ENCODE data around the gene FURIN. TPM values are rescaled to one million over a fixed set of nuclear protein-coding genes. Genes with fewer than 3 reads are reported as not detected.

The FURIN gene
- total RNA-seq, 1 donor from 2014 or later: 432 TPM

DNA sequence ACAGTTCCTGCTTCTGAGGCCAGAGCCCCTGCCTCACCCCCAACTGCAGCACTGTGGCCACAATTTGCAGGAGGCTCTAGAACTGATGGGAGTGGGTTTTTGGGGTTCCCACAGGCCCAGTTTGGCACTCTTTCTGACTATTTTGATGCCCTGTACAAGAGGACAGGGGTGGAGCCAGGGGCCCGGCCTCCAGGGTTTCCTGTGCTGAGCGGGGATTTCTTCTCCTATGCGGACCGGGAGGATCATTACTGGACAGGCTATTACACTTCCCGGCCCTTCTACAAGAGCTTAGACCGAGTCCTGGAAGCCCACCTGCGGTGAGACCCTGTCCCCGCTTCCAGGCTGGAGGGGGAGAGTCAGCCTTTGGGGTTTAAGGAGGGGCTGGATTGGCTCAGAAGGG is 41.6 kb downstream of the FURIN start:
- Mint-ChIP-seq H3K4me1 (peaks cover 9% of the 10 kb centered on the region), H3K36me3 (ENCODE audit: low read depth) (peaks cover 76% of the 10 kb centered on the region), H3K9me3 (no peaks in the 10 kb centered on the region), H3K4me3 (no peak overlapping the region), H3K27ac (no peak overlapping the region), H3K27me3 (no peaks in the 10 kb centered on the region)
- no peak for DNase-seq
- intact Hi-C loops (cut with micrococcal nuclease): no loop called here

DNA sequence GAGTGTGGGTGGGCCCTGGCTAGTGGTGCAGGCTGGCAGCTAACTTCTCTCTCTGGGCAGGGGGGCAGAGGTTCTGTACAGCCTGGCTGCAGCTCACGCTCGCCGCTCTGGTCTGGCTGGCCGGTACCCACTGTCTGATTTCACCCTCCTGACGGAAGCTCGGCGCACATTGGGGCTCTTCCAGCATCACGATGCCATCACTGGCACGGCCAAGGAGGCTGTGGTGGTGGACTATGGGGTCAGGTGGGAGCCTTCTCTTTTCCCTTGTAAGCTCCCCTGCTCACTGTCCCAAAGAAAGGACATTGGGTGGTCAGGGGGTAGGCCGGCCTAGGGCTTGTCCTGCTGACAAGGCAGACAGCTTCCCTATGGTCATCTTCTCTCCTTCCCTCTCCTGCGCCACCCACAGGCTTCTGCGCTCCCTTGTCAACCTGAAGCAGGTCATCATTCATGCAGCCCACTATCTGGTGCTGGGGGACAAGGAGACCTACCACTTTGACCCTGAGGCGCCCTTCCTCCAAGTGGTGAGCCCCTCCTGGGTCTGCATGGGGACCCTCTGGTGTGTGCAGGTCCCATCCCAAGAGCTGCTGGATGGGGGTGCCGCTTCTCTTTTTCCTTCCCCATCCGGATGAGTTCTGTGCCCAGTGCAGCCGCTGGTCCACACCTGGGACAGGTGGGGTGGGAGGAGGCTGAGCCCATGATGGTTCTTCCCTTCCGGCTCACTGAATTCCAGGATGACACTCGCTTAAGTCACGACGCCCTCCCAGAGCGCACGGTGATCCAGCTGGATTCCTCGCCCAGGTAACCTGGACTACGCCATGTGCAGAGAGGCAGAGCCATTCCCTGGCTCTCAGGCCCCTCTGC is 42.3 kb downstream of the FURIN start:
- peaks cover 76% of the 10 kb centered on the region for H3K36me3 Mint-ChIP-seq (ENCODE audit: low read depth)
- intact Hi-C loops (cut with micrococcal nuclease): no loop called here

DNA sequence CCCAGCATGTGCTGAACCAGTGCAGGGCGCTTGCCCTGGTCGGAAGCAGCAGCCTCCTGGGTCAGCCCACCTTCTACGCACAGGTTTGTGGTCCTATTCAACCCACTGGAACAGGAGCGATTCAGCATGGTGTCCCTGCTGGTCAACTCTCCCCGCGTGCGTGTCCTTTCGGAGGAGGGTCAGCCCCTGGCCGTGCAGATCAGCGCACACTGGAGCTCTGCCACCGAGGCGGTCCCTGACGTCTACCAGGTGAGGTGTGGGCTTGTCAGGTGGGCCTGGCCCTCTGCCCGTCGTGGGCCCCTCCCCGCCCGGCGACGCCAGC is 42.9 kb downstream of the FURIN start:
- DNase-seq: no peak
- no peaks in the 10 kb centered on the region for H3K9me3 Mint-ChIP-seq
- peaks cover 2% of the 10 kb centered on the region for H3K4me1 Mint-ChIP-seq
- intact Hi-C loops (cut with micrococcal nuclease): no loop called here
- peaks cover 76% of the 10 kb centered on the region for H3K36me3 Mint-ChIP-seq (ENCODE audit: low read depth)
- H3K27ac Mint-ChIP-seq: no peak overlapping the region
- H3K4me3 Mint-ChIP-seq: no peak overlapping the region
- H3K27me3 Mint-ChIP-seq: no peaks in the 10 kb centered on the region

More for the DNA sequence above, 42.3 kb downstream of the FURIN start:
- Mint-ChIP-seq H3K27me3 (no peaks in the 10 kb centered on the region), H3K4me3 (no peak overlapping the region), H3K27ac (no peak overlapping the region), H3K4me1 (peaks cover 5% of the 10 kb centered on the region), H3K9me3 (no peaks in the 10 kb centered on the region)
- no peak for DNase-seq

DNA sequence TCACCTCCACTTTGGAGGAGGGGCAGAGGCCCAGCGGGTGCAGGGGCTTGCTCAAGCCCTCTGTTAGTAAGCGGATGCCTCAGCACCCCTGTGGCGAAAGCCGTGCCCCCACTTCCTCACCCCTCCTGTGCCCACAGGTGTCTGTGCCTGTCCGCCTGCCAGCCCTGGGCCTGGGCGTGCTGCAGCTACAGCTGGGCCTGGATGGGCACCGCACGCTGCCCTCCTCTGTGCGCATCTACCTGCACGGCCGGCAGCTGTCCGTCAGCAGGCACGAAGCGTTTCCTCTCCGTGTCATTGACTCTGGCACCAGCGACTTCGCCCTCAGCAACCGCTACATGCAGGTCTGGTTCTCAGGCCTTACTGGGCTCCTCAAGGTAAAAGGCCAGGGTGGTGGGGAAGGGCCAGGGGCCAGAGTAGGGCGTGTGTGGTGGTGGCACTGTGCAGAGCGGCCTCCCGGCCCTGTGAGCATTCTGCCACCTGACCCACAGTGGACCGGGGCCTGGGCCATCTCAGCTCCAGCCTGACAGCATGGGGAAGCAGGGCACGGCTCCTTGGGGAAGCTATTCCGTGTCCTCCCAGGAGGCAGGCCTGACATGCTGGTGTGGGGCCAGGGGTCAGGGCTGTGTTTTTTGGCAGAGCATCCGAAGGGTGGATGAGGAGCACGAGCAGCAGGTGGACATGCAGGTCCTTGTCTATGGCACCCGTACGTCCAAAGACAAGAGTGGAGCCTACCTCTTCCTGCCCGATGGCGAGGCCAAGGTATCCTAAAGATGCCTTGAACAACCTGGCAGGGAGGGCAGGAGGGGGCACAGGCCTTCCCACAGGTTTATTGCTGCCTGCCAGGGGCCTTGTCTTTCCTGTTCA is 43.8 kb downstream of the FURIN start:
- DNase-seq: no peak
- Mint-ChIP-seq H3K4me3 (no peak overlapping the region), H3K9me3 (no peaks in the 10 kb centered on the region), H3K27ac (no peak overlapping the region), H3K27me3 (no peaks in the 10 kb centered on the region), H3K36me3 (ENCODE audit: low read depth) (peaks cover 78% of the 10 kb centered on the region), H3K4me1 (no peaks in the 10 kb centered on the region)
- intact Hi-C loops (cut with micrococcal nuclease): no loop called here

DNA sequence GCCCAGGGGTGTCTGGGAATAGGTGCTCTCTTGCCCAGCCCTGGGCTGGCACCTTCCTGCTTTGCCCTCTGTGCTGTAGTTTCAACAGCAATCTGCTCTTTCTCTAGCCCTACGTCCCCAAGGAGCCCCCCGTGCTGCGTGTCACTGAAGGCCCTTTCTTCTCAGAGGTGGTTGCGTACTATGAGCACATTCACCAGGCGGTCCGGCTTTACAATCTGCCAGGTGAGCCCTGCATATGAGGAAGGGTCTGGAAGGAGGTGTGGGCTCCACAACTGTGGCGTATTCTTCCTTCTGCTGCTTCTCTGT is 44.3 kb downstream of the FURIN start:
- DNase-seq: no peak
- H3K4me3 Mint-ChIP-seq: no peak overlapping the region
- intact Hi-C loops (cut with micrococcal nuclease): no loop called here
- H3K4me1 Mint-ChIP-seq: no peaks in the 10 kb centered on the region
- H3K27me3 Mint-ChIP-seq: no peaks in the 10 kb centered on the region
- no peak overlapping the region for H3K27ac Mint-ChIP-seq
- peaks cover 78% of the 10 kb centered on the region for H3K36me3 Mint-ChIP-seq (ENCODE audit: low read depth)
- H3K9me3 Mint-ChIP-seq: no peaks in the 10 kb centered on the region

GRCh38 chr15:90913398-90913944 is 45.1 kb downstream of the FURIN start:
- intact Hi-C loops (cut with micrococcal nuclease): no loop called here
- Mint-ChIP-seq H3K27me3 (no peaks in the 10 kb centered on the region), H3K4me3 (no peak overlapping the region), H3K36me3 (ENCODE audit: low read depth) (peaks cover 80% of the 10 kb centered on the region), H3K9me3 (no peaks in the 10 kb centered on the region), H3K4me1 (no peaks in the 10 kb centered on the region), H3K27ac (no peak overlapping the region)
- no peak for DNase-seq

DNA sequence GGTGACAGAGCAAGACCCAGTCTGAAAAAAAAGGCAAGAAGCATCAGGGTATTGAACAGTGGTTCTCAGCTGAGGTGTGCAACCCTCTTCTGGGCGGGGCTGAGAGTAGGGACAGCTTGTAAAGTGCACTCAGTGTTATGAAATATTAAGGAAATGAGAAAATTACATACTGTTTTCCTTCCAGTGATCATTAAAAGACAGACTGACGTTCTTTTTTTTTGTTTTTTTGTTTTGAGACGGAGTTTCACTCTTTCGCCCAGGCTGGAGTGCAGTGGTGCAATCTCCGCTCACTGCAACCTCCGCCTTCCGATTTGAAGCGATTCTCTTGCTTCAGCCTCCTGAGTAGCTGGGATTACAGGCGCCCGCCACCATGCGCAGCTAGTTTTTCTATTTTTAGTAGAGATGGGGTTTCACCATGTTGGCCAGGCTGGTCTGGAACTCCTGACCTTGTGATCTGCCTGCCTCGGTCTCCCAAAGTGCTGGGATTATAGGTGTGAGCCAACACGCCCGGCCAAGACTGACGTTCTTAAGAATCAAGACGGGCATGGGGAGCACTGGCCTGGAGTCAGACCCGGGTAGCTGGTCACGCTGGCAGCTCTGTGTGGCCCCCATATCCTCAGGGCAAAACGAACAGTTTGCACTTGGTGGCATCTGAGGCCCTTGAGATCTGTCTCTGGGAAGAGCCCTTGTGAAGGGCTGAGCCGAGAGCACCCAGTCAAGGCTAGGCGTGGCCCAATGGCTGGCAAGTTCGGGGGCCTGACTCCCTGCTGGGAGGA is 46.1 kb downstream of the FURIN start:
- DNase-seq: no peak
- Mint-ChIP-seq H3K27me3 (no peaks in the 10 kb centered on the region), H3K36me3 (ENCODE audit: low read depth) (peaks cover 78% of the 10 kb centered on the region), H3K4me3 (no peak overlapping the region), H3K27ac (no peak overlapping the region), H3K9me3 (no peaks in the 10 kb centered on the region), H3K4me1 (no peaks in the 10 kb centered on the region)
- intact Hi-C loops (cut with micrococcal nuclease): no loop called here

GRCh38 chr15:90915216-90915807 is 46.9 kb downstream of the FURIN start:
- Mint-ChIP-seq H3K27ac (no peak overlapping the region), H3K36me3 (ENCODE audit: low read depth) (peaks cover 86% of the 10 kb centered on the region), H3K4me3 (no peak overlapping the region), H3K27me3 (no peaks in the 10 kb centered on the region), H3K4me1 (peaks cover 2% of the 10 kb centered on the region), H3K9me3 (no peaks in the 10 kb centered on the region)
- DNase-seq: no peak
- intact Hi-C loops (cut with micrococcal nuclease): no loop called here

- Mint-ChIP-seq H3K9me3 (no peaks in the 10 kb centered on the region), H3K36me3 (ENCODE audit: low read depth) (peaks cover 86% of the 10 kb centered on the region), H3K4me3 (no peak overlapping the region), H3K4me1 (peaks cover 2% of the 10 kb centered on the region), H3K27ac (no peak overlapping the region), H3K27me3 (no peaks in the 10 kb centered on the region)
- intact Hi-C loops (cut with micrococcal nuclease): no loop called here
- no peak for DNase-seq
These were observed 47.5 kb downstream of the FURIN start for GRCh38 chr15:90915808-90916440.

DNA sequence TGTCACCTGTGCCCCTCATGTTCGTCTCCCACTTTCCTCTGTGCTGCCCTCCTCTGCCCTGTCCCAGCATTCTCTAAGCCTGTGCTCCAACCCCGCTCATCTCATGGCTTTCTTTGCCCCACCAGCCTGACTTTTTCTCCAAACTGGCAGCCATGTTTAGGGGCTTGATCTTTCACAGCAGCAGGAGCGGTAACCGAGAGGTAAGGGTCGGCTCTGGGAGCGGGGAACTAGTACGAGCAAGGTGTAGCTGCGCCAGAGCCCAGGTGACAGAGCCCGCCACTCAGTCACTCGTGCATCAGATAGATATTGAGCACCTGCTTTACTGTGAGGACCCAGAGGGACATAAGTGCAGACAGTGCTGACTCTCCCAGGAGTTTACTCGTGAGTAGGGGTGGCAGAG is 48.1 kb downstream of the FURIN start:
- H3K4me1 Mint-ChIP-seq: peaks cover 4% of the 10 kb centered on the region
- no peak for DNase-seq
- H3K9me3 Mint-ChIP-seq: no peaks in the 10 kb centered on the region
- no peak overlapping the region for H3K27ac Mint-ChIP-seq
- no peaks in the 10 kb centered on the region for H3K27me3 Mint-ChIP-seq
- intact Hi-C loops (cut with micrococcal nuclease): no loop called here
- H3K4me3 Mint-ChIP-seq: no peak overlapping the region
- peaks cover 86% of the 10 kb centered on the region for H3K36me3 Mint-ChIP-seq (ENCODE audit: low read depth)

- peaks cover 85% of the 10 kb centered on the region for H3K36me3 Mint-ChIP-seq (ENCODE audit: low read depth)
- intact Hi-C loops (cut with micrococcal nuclease): no loop called here
- no peak overlapping the region for H3K4me3 Mint-ChIP-seq
- no peak overlapping the region for H3K27ac Mint-ChIP-seq
- no peaks in the 10 kb centered on the region for H3K27me3 Mint-ChIP-seq
- H3K9me3 Mint-ChIP-seq: no peaks in the 10 kb centered on the region
- peaks cover 9% of the 10 kb centered on the region for H3K4me1 Mint-ChIP-seq
- DNase-seq: no peak
These were observed 49.2 kb downstream of the FURIN start for GRCh38 chr15:90917569-90917968.

DNA sequence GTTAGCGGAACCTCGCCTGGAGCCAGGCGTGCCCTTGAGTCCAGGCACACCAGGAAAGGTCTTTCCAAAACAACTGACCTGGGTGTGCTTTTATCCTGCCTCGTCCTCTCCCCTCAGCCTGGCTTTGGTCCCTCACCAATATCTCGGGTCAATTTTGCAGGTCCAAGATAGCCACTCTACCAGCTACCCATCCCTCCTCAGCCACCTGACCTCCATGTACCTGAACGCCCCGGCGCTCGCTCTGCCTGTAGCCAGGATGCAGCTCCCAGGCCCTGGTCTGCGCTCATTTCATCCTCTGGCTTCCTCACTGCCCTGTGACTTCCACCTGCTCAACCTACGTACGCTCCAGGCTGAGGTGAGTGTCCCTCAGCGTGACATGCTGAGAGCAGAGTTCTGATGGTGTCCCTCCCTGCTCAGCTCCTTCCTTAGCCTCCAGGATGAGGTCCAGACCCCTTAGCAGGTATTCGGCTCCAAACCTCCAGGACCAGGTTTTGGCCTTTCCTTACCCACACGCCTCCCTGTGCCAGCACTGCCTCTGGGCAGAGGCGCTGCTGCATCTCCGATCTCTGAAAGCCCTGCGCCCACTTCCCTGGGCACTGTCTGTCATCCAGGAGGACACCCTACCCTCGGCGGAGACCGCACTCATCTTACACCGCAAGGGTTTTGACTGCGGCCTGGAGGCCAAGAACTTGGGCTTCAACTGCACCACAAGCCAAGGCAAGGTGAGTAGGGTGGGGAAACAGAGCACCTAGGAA is 49.8 kb downstream of the FURIN start:
- Mint-ChIP-seq H3K9me3 (no peaks in the 10 kb centered on the region), H3K4me3 (no peak overlapping the region), H3K27me3 (no peaks in the 10 kb centered on the region), H3K27ac (no peak overlapping the region), H3K4me1 (peaks cover 15% of the 10 kb centered on the region), H3K36me3 (ENCODE audit: low read depth) (peaks cover 79% of the 10 kb centered on the region)
- intact Hi-C loops (cut with micrococcal nuclease): no loop called here
- no peak for DNase-seq

- H3K27me3 Mint-ChIP-seq: no peaks in the 10 kb centered on the region
- peaks cover 77% of the 10 kb centered on the region for H3K36me3 Mint-ChIP-seq (ENCODE audit: low read depth)
- no peak overlapping the region for H3K4me3 Mint-ChIP-seq
- no peak for DNase-seq
- peaks cover 19% of the 10 kb centered on the region for H3K4me1 Mint-ChIP-seq
- no peaks in the 10 kb centered on the region for H3K9me3 Mint-ChIP-seq
- H3K27ac Mint-ChIP-seq: no peak overlapping the region
- intact Hi-C loops (cut with micrococcal nuclease): no loop called here
These were observed 50.4 kb downstream of the FURIN start for GRCh38 chr15:90918835-90919234.
